GM19035 (cell line): ENCODE results near the gene MTA1.

ENCODE experiments used
- ATAC-seq: cut with Tn5 transposase; IDR thresholded peaks from one replicate; pipeline ENCODE4 v1.9.1; 2021; ENCODE audit not compliant: unreplicated experiment

The MTA1 gene

GRCh38 chr14:105495990-105496830, 76.6 kb downstream of the MTA1 start:
- no peak for ATAC-seq

- no peak for ATAC-seq
Measured at GRCh38 chr14:105496831-105497591, 77.4 kb downstream of the MTA1 start.

- no peak for ATAC-seq
Measured at GRCh38 chr14:105497671-105498429, 78.2 kb downstream of the MTA1 start.

- no peak for ATAC-seq
Measured at GRCh38 chr14:105498430-105499255, 79.0 kb downstream of the MTA1 start.

GRCh38 chr14:105499256-105500035, 79.8 kb downstream of the MTA1 start:
- no peak for ATAC-seq

- no peak for ATAC-seq
Measured at GRCh38 chr14:105500036-105500725, 80.6 kb downstream of the MTA1 start.

- ATAC-seq: no peak
Measured at GRCh38 chr14:105500726-105501101, 81.1 kb downstream of the MTA1 start.

GRCh38 chr14:105501504-105502291, 82.1 kb downstream of the MTA1 start:
- ATAC-seq: no peak

- no peak for ATAC-seq
Measured at GRCh38 chr14:105502446-105503295, 83.0 kb downstream of the MTA1 start.

- ATAC-seq: no peak
Measured at GRCh38 chr14:105503296-105503640, 83.6 kb downstream of the MTA1 start.

GRCh38 chr14:105503935-105504692, 84.5 kb downstream of the MTA1 start:
- ATAC-seq: no peak

- ATAC-seq: no peak
Measured at GRCh38 chr14:105505101-105505500, 85.5 kb downstream of the MTA1 start.

- ATAC-seq: no peak
Measured at GRCh38 chr14:105507247-105507646, 87.6 kb downstream of the MTA1 start.

- ATAC-seq: no peak
Measured at GRCh38 chr14:105508069-105508468, 88.4 kb downstream of the MTA1 start.

- no peak for ATAC-seq
Measured at GRCh38 chr14:105508601-105509000, 89.0 kb downstream of the MTA1 start.

- ATAC-seq: no peak
Measured at GRCh38 chr14:105517096-105517495, 97.5 kb downstream of the MTA1 start.
